Dedifferentiated amniotic fluid mesenchymal stem cell (primary cell): Measurements from ENCODE around the gene BZW2.

Experiments
- DNase-seq: peaks from one replicate; pipeline ENCODE4 v3.0.0-alpha.2; 2016; ENCODE audit errors: extremely low spot score

The BZW2 gene

DNA sequence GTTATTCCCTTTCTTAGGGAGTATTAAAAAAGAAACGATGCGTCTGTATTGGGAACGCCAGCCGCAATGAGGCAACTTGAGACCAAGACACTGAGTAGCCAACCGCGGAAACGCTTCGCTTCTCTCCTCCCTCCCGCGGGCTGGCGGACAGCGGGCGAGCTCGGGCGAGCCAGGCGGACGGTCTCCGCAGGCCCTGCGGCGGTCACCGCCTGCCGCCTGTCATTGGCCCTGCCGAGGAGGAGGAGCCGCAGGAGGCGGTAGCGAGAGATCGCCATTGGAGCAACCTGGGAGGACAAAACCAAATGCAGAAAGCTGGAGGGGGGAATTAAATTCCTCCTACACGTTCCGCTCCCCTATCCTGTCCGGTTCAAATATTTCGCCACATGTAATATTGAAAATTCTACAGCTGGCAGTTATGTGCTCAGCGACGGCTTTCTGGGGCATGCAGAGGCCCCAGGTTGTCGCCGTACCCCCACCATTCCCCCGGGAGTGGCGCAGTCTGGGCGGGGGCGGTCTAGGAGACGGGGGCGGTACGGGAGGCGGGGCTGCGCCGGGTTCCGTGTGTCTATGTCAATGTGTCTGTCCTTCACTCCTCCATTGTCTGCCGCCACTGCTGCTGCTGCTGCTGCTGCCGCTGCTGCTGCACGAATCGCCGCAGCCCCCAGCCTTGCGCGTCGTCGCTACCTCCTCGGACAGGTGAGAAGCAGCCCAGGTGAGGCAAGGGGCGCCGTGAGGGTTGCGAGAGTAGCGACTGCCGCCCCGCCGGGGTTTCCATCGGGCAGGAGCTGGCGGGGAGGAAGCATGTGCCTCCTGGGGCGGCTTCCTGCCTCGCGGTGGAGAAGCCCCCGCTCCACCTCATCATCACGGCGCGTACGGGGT lies at the start of gene BZW2, which contains the start of gene ANKMY2:
BZW2 (plus strand) TSS at position 589 of the 879 bp plus-strand sequence. CDS start 19,263 bp downstream, outside the sequence.
ANKMY2 (minus strand) TSS at position 162 of the 879 bp plus-strand sequence. CDS start 181 bp downstream, outside the sequence.
- peak; percentile 96 for DNase-seq

GRCh38 chr7:16598015-16598414 lies 48.0 kb upstream of the BZW2 start:
- DNase-seq = no peak

GRCh38 chr7:16599860-16600259 lies 46.1 kb upstream of the BZW2 start:
- DNase-seq = no peak

DNA sequence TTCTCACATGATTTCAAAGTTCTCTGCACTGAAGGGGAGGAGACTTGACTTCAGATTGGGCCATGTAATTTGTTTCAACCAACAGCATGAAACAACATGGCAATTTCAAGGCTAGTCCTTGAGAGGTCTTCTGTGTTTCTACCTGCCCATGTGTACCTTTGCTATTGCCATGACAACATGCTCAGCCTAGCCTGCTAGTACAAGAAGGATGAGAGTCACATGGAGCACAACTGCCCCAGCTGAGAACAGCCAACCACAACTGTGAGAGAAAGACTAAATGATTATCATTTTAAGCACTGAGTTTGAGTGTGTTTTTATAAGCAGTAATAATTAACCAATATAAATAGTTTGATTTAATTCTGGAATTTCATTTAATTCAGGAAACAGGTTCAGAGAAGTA lies 42.3 kb upstream of the BZW2 start:
- DNase-seq = no peak

DNA sequence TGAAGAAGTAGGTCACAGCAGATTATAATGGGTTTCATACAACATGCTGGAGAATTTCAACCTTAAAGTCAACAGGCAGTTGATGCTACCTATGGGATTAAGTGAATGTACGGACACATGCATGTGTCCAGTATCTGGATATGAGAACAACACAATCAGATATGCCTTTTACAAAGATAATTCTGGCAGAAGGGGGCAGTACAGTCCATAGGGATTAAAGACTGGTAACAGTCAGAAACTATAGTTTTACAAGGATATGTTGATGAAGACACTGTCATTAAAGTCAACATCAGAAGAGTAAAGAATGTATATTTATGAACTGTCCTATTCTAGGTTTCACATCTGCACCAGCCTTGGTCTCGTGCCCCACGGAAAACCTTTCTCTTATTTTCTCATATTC lies 41.9 kb upstream of the BZW2 start:
- no peak for DNase-seq

DNA sequence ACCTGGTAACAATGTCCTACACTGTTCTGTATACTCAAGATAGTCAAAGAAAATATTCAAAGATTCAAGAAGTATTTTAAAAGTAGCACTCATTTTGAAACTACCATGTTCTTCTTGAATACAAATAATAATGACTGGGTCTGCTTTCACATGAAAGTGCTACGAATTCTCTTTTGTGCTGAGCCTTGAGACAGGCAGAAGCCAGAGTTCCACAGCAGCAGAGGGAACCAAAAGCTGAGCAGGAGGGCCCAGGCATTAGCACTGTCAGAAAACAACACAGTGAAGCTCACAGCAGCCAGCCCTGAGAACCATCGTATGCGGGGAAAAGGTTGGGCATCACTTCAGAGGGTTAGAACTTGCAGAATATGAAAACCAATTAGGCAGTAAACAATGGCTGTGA lies 39.3 kb upstream of the BZW2 start:
- no peak for DNase-seq

DNA sequence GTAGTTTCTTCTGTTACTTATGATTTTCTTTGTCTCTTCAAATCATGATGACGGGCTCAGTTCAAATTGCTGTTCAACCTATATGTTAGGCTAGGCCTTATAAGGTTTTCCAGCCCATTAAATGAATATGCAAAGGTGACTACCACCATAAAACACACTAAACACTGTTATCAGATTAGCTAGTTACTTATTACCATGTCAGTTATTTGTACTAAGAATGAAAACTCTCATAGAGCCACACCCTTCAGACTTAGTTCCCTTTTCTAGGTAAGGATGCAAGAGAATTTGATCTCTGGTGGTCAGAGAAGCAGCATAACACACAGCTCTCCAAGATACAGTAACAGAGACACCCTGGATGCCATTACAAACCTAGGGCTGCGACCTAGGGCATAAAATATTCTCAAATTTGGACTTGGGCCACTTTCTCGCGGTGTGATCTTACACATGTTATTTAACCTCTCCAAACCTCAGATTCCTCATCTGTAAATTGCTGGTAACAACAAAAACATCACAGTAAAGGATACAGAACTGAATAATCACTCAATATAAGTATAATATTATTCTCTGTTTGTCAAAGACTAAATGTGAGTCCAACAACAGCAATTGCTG lies 36.0 kb upstream of the BZW2 start:
- no peak for DNase-seq

- no peak for DNase-seq
Measured at GRCh38 chr7:16611711-16612110, 34.3 kb upstream of the BZW2 start.

DNA sequence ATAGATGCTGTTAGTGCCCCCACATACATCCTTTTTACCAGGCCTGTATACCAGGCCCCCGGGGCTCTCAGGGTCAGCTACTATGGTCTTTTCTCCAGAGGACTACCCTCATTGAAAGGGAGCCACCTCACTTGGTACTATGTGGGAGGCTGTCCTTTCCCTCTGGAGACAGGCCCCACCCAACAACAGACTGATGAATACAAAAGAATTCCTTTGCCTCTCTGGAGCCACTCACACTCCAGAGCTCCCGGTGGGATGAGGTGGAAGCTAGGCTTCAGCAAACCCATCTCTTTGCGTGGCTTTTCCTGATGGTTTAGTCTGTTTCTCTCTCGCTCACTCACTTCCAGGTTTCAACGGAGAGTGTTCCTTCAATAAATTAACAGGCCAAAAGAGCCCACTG lies 30.8 kb upstream of the BZW2 start:
- DNase-seq = no peak

DNA sequence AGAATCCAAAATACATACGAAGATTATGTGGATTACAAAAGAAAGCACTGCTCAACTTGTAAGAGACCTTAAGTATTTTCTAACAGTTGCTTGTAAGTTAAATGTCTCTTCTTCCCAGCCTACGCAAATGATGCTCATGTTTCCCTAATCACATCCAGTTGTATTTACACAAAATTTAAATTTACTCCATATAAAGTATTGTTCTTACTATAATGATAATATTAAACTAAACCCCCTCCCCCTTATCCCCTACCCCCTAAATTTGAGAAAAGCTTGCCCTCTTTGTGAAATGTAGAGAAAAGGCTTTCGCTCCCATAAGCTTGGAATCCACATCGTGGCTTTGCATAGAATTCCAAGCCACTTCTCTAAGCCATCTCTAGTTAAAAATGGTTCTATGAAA lies 29.9 kb upstream of the BZW2 start:
- no peak for DNase-seq

DNA sequence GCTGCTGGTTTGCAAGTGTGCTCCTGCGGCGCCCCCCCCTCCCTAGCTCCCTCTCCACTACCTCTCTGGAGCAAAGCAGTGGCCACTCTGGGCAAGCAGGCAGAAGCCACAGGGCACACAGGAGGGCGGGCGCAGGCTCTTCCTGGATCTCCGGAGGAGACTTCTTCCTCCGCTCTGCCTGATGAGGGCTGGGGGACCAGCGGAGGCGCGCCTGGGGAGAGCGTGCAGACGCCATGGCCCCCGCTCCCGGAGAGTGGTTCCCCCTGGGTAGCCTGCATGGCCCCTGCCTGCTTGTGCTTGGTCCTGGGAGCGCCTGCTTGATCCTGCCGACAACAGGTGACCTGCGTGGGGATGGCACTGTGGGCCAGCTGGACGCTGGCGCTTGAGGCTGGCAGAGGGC lies 29.4 kb upstream of the BZW2 start:
- no peak for DNase-seq

DNA sequence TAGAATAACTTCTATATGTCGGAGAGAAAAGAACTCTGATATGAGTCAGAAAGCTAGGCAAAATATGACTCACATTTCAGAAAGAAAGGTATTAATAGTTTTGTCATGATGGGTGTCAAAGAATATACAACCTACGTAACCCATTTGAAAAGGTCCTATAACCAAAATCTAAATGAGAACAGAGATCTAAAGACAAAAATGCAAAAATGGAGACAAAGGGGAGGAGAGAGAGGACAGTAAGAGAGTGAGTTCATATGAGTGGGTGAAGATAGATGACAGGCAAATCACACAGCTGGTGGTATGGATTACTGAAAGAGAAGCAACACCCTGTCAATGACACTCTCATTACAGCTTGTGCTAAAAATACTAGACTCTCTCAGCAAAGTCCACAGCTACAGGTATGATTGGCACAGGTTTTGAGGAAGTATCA lies 26.0 kb upstream of the BZW2 start:
- no peak for DNase-seq

GRCh38 chr7:16626388-16626787 lies 19.6 kb upstream of the BZW2 start:
- no peak for DNase-seq

GRCh38 chr7:16627236-16627635 lies 18.7 kb upstream of the BZW2 start:
- DNase-seq = no peak

DNA sequence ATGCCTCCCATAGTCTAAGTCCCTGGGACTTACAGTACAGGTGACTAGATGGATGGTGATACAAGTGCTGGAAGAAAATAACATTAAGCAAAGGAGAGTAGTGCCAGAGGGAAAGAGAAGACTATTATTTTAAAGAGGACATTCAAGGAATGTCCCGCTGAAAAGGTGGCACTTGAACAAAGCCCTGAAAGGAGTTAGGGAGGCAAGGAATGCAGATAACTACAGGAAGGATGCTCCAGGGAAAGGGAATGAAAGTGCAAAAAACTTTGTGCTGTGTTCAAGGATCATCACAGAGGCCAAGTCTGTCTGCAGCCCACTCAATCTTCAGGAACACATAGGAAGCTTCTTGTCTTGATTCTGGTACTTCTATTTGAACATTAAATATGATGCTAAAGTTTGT lies 15.3 kb upstream of the BZW2 start:
- no peak for DNase-seq

- DNase-seq = no peak
Measured at GRCh38 chr7:16634271-16634738, 11.7 kb upstream of the BZW2 start.

DNA sequence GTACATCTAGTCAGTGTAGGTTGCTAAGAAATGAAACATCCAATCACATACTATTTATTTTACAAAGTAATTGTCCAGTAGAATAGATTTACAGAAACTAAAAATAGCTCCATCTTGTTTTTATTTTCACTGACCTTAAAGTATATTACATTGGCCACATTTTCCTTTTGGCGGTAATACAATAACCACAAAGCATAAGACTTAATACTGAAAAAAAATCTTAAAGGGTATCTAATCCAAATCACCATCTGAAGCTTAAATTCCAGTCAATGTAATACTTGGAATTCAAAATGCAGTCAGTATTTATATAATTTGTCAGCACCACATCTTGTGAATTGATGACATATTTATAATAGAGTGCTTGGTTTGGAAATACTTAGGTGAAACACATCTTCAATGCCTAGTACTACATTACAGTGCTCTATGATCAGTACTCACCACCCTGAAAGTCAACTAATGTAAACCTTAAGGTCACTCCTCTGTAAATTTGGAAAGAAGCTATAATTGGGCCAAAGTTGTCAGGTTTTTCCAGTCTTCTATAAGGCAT lies 9.4 kb upstream of the BZW2 start:
- DNase-seq = peak; percentile 69

DNA sequence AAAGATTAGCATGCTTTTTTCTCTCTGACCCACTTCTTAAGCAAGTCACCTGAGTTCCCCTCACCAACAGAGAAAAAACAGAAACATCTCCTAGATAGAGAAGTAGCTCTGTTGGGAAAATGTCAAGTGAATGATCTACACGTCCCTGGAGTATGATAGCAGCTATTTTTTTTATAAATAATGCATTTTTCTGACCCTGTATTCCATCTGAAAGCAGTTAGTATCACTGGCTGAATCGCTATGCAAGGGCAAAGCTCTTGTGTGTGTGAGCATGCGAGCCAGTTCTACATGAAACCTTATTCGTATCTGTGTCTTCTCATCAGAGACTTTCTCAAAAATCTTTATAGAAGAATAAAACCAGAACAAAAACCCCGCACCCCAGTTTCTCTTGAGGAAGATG lies 8.6 kb upstream of the BZW2 start:
- no peak for DNase-seq

DNA sequence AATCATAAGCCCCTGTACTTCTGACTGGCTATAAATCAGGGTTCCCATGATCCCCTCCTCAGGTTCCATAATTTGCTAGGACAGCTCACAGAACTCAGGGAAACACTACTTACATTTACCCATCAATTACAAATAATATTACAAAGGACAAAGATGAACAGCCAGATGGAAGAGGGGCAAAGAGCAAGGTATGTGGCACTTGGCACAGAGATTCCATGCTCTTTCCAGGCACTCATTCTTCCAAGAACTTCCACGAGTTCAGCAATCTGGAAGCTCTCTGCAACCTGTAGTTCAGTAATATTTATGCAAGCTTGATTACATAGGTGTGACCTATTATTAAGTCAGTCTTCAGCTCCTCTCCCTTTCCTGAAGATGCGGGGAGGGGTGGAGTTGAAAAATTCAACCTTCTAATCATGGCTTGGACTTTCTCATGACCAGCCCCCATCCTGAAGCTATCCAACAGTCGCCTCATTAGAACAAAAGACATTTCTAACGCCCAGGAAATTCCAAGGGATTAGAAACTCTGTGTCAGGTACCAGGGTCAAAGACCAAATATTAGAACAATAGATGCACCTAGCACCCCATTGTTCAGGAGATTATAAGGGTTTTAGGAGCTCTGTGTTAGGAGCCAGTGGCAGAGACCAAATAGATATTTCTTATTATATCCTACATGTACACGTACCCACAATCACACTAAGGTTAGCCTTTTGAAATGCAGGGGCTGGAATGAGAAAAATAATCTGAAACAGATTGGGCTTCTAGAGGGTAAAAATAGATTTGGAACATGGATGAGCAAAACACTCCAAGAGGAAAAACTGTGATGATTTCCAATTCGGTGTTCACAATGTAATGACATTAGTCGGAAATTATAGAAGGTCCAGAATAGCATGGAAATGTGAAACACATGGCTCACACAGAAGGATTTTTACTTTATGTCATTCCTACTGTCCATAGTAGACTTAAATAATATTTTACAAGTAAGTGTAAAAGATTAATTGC lies 7.4 kb upstream of the BZW2 start:
- no peak for DNase-seq

DNA sequence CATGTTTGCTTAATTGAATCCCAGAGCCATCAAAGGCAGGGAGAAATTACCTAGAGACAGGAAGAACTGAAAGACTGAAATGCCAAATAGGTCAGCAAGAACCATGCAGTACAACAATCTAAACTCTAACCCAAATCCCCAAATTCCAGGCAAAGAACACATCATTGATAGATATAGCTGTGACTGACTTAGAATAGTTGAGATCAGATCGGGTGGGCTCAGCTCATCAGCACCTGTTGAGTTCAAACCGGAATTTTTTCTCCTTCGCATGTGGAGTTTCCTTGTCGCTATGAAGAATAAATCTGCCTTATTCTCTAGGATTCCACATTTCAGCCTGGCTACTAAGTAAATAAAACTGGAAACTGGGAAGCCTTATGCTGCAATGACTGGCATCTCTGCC lies 1.8 kb upstream of the BZW2 start:
- DNase-seq = no peak
